ENCODE measurements around the gene RPL23.

RPL23 gene

DNA sequence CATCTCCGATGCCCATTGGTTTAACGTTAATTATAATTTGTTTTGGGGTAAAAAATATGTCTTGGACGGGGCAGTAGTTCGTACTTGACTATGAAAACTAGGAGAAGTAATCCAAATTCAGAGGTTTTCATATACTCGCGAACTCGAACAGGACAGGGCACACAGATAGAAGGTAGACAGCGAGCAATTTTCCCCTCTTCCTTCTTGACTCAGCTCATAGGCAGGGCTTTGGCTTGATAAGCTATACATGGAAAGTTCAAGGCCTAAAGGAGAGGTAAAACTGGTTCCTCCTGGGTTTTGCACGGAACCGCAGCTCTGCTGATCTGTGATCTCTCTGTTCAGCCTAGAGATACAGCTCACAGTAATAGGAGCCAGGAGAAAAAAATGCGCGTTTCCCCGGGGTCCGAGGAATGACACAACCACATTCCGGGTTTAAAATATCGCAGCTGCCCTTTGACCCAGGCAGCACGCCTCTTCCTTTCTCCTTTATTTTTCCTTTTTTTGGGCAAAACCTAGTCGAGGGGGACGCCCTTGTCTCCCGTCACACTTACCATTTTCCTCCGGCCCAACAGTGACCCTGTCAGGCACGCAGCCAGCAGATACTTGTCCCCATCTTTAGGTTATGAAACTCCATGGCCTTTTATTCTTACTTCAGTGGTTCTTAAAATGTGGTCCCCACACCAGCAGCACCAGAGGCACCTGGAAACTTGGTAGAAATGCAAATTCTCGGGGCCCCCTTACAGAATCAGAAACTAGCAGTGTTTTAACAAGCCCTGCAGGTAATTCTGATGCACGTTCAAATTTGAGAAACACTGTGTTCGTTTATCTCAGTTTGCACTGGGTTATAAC, 14.7 kb upstream of the RPL23 start:
- peak in 1 of 2 experiments; percentile 46 for DNase-seq (ENCODE audit: low read depth in 2 of 2)

- peak in 1 of 2 experiments; percentile 44 for DNase-seq (ENCODE audit: low read depth in 2 of 2)
Observed at GRCh38 chr17:38867179-38867967, 13.9 kb upstream of the RPL23 start.

- DNase-seq (ENCODE audit: low read depth in 2 of 2): no peak
Observed at GRCh38 chr17:38864636-38865398, 11.3 kb upstream of the RPL23 start.

DNA sequence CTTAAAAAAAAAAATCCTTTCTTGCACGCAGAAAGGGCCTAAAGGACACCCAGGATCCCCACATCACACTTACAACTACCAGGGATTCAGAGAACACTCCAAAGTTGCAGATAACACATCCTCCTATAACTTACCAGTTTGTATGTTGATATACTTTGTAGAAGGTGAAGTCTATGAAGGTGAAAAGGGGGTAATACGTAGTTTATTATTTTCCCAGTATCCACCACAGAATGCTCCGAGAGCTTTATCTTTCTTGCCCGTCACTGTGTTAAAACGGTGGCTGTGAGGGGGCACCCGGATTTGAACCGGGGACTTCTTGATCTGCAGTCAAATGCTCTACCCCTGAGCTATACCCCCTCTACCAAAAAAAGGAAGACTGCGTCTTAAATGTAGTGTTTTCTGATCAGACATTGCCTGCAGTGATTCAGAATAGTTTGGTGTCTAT, 7.9 kb upstream of the RPL23 start:
- no peak for DNase-seq (ENCODE audit: low read depth in 2 of 2)

DNA sequence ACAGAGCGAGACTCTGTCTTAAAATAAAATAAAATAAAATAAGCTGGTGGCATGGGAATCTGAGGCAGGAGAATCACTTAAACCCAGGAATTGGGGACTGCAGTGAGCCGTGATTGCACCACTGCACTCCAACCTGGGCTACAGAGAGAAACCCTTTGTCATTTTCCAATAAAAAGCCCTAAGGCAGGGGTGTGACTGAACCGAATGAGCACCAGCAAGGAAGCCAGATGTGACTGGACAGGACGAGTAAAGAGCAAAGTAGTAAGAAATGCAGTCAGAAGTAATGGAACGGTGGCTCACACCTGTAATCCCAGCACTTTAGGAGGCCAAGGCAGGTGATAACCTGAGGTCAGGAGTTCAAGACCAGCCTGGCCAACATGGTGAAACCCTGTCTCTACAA, 3.8 kb upstream of the RPL23 start:
- DNase-seq (ENCODE audit: low read depth in 2 of 2): no peak

- DNase-seq (ENCODE audit: low read depth in 2 of 2): peak; percentile 72 to 75
Observed at GRCh38 chr17:38855101-38855714, 1.7 kb upstream of the RPL23 start.

GRCh38 chr17:38852771-38853291, 690 bp downstream of the RPL23 start:
- no peak for DNase-seq (ENCODE audit: low read depth in 2 of 2)

- DNase-seq (ENCODE audit: low read depth in 2 of 2): no peak
Observed at GRCh38 chr17:38851434-38851833, 2.1 kb downstream of the RPL23 start.

GRCh38 chr17:38850374-38850773, 3.1 kb downstream of the RPL23 start:
- no peak for DNase-seq (ENCODE audit: low read depth in 2 of 2)

- DNase-seq (ENCODE audit: low read depth in 2 of 2): no peak
Observed at GRCh38 chr17:38848939-38849605, 4.4 kb downstream of the RPL23 start.

DNA sequence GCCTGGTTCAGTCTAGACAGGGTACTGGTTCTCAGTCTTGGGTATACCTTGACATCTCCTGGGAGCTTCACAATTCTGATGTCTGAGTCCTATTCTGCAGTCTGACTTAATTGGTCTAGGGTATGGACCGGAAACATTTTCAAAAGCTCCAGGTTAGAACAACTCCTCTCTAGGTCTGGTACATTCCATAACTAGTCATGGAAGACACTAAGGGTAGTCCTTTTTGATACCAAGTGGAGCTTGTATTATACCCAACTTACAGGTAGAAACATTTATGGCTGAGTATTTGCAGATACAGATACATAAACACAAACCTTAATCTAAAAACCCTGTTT, 5.0 kb downstream of the RPL23 start:
- DNase-seq (ENCODE audit: low read depth in 2 of 2): no peak

DNA sequence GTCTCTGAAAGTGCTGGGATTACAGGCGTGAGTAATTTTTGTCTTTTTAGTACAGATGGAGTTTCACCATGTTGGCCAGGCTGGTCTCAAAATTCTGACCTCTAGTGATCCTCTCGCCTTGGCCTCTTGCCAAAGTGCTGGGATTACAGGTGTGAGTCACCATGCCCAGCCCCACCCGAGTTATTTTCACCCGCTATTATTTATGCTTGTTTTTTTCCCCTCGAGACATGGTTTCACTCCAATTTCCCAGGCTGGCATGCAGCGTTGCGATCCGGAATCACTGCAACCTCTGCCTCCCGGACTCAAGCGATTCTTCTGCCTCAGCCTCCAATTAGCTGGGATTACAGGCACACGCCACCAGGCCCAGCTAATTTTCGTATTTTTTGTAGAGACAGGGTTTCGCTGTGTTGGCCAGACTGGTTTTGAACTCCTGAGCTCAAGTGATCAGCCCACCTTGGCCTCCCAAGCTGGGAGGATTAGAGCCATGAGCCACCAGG, 9.2 kb downstream of the RPL23 start:
- no peak for DNase-seq (ENCODE audit: low read depth in 2 of 2)

DNA sequence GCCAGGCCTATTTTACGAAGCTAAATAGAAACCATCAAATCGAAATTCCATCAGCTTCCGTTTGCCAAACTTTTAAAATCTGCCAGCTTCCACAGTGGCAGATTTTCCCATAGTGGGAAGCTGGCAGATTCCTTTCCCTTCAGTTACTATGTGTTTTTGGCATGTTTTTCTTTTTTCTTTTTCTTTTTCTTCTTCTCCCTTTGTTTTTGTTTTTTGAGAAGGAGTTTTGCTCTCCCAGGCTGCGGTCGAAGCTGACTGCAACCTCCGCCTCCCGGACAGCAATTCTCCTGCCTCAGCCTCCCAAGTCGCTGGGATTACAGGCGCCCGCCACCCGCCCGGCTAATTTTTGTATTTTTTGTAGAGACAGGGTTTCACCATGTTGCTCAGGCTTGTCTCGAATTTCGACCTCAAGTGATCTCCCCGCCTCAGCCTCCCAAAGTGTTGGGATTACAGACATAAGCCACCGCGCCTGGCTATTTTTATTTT, 27.7 kb downstream of the RPL23 start:
- DNase-seq (ENCODE audit: low read depth in 2 of 2): no peak

DNA sequence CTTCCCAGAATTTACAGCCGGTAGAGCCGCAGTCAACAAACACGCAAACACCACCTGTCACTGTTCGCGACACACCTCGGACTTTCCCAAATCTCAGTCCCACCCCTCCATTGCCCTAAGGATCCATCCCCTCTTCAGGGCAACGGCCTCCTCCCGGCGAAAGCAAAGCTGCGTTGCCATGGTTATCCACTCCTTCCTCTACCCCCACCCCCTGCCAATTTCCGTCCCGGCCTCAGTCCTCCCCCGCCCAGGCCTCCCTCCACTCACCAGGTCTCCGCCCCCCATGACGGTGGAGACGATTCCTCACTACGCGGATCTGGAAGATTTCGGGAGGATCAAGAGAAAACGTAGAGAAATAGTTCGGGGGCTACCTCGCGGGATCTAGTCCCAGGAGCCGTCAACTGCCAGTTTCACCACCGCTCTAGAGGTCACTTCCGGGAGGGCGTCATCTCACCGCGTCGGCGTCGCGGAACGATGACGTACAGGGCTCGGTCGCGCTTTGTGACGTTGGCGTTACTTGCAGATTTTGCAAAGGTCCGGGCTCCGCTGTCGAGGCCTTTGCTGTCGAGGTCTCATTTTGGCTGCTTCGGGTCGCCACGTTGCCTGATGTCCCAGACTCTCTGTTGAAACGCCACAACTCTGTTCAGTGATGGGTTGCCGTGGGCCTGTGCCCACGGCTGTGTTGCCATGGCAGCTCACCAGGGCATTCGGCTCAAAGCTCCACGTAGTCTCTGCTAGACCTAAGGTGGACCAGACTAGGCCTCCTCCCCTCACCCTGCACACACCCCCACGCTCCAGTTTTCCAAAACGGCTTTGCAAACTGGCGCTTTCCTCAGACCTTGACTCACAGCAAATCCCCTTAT, 28.4 kb downstream of the RPL23 start, which contains the start of gene CWC25:
Gene CWC25, minus strand, starts transcription at position 423 of the 863 bp plus-strand sequence. Its CDS starts 138 bp downstream, at position 285.
- DNase-seq (ENCODE audit: low read depth in 2 of 2): peak; percentile 92 to 94

- no peak for DNase-seq (ENCODE audit: low read depth in 2 of 2)
Observed at GRCh38 chr17:38815576-38816193, 37.8 kb downstream of the RPL23 start.

GRCh38 chr17:38809828-38810227, 43.7 kb downstream of the RPL23 start:
- DNase-seq (ENCODE audit: low read depth in 2 of 2): no peak

- DNase-seq (ENCODE audit: low read depth in 2 of 2): no peak
Observed at GRCh38 chr17:38800237-38800760, 53.2 kb downstream of the RPL23 start.

GRCh38 chr17:38799501-38800236, 53.9 kb downstream of the RPL23 start, which contains the start of gene PIP4K2B:
PIP4K2B (minus strand) TSS chr17:38799556; CDS start chr17:38799424, 132 bp downstream.
- peak; percentile 97 for DNase-seq (ENCODE audit: low read depth in 2 of 2)

Data from fibroblast of skin of left quadriceps (primary cell).